GM21723 (cell line): ENCODE data around the gene SPTSSB.

Experiments
- ATAC-seq: cut with Tn5 transposase; IDR thresholded peaks from one replicate; pipeline ENCODE4 v1.9.1; 2021; ENCODE audit warnings: mild to moderate bottlenecking, moderate library complexity; ENCODE audit not compliant: unreplicated experiment

Gene SPTSSB

GRCh38 chr3:161371441-161372320, at the start of gene SPTSSB:
SPTSSB (minus strand) TSS chr3:161371517; CDS start chr3:161346323, 25,194 bp downstream.
- ATAC-seq, result peak; percentile 60

- no peak for ATAC-seq
Observed at GRCh38 chr3:161420746-161421145, 49.4 kb upstream of the SPTSSB start.

- no peak for ATAC-seq
Observed at GRCh38 chr3:161419555-161420333, 48.4 kb upstream of the SPTSSB start.

GRCh38 chr3:161415506-161416231, 44.4 kb upstream of the SPTSSB start:
- ATAC-seq, result no peak

GRCh38 chr3:161414907-161415306, 43.6 kb upstream of the SPTSSB start:
- ATAC-seq, result no peak

- ATAC-seq, result peak; percentile 76
Observed at GRCh38 chr3:161413855-161414210, 42.5 kb upstream of the SPTSSB start.

GRCh38 chr3:161413127-161413854, 42.0 kb upstream of the SPTSSB start:
- peak; percentile 44 for ATAC-seq

GRCh38 chr3:161412123-161412522, 40.8 kb upstream of the SPTSSB start:
- ATAC-seq, result no peak

GRCh38 chr3:161409858-161410257, 38.5 kb upstream of the SPTSSB start:
- no peak for ATAC-seq

- ATAC-seq, result no peak
Observed at GRCh38 chr3:161409069-161409468, 37.8 kb upstream of the SPTSSB start.

- ATAC-seq, result no peak
Observed at GRCh38 chr3:161406594-161407555, 35.6 kb upstream of the SPTSSB start.

GRCh38 chr3:161405836-161406235, 34.5 kb upstream of the SPTSSB start:
- ATAC-seq, result no peak

- ATAC-seq, result no peak
Observed at GRCh38 chr3:161405087-161405486, 33.8 kb upstream of the SPTSSB start.

- no peak for ATAC-seq
Observed at GRCh38 chr3:161403251-161403650, 31.9 kb upstream of the SPTSSB start.

- ATAC-seq, result no peak
Observed at GRCh38 chr3:161401389-161401788, 30.1 kb upstream of the SPTSSB start.

- ATAC-seq, result no peak
Observed at GRCh38 chr3:161400650-161401049, 29.3 kb upstream of the SPTSSB start.

GRCh38 chr3:161395115-161396012, 24.0 kb upstream of the SPTSSB start:
- no peak for ATAC-seq

GRCh38 chr3:161393803-161394202, 22.5 kb upstream of the SPTSSB start:
- peak; percentile 52 for ATAC-seq
